Tongue (tissue), 3 donors: ENCODE results near the gene PTCH2. TPM values are rescaled to one million over a fixed set of nuclear protein-coding genes. Genes with fewer than 3 reads are reported as not detected.

ENCODE experiments used
- DNase-seq: peaks from one replicate; pipeline ENCODE4 v3.0.0-alpha.2; 2015
- small RNA-seq: library from RNA; depleted of rRNA; stranded (forward); fragments of <200 nt; gene quantifications from one replicate; pipeline ENCODE3, GENCODE V24; 2014; ENCODE audit warnings: low replicate concordance
- total RNA-seq: library from RNA; depleted of rRNA; stranded (reverse); fragments of >200 nt; gene quantifications from one replicate; pipeline ENCODE4 v1.2.3, GENCODE V29; 2014

The PTCH2 gene
- total RNA-seq, 1 donor from 2014 or later, result 4.9 TPM

DNA sequence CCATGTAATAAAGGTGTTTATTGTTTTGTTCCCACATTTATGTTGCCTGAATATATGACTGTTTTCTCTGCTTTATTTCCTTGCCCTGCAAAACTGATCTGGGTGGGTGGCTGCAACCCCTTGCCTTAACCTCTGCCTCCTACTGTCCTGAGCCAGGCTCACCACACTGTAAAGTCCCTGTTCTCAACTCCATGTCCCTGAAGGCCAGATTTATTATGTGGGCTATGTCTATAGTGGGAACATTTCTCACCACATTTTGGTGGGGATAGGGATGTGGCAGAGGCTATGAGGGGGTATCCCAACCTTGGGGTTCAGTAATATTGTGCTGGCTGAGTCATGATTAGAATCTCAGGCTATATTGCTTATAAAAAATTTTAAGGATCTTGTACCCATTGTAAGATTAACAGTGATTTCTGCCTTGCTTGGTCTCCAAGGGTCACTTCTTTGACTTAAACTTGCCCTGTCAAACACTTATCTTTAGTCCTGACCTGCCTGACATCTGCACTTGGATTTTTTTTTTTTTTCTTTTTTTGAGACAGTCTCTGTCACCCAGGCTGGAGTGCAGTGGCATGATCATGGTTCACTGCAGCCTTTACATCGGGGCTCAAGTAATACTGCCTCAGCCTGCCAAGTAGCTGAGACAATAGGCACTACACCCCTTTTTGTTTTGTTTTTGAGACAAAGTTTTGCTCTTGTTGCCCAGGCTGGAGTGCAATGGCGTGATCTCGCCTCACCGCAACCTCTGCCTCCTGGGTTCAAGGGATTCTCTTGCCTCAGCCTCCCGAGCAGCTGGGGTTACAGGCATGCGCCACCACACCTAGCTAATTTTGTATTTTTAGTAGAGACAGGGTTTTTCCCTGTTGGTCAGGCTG, 64.1 kb downstream of the PTCH2 start:
- no peak for DNase-seq

DNA sequence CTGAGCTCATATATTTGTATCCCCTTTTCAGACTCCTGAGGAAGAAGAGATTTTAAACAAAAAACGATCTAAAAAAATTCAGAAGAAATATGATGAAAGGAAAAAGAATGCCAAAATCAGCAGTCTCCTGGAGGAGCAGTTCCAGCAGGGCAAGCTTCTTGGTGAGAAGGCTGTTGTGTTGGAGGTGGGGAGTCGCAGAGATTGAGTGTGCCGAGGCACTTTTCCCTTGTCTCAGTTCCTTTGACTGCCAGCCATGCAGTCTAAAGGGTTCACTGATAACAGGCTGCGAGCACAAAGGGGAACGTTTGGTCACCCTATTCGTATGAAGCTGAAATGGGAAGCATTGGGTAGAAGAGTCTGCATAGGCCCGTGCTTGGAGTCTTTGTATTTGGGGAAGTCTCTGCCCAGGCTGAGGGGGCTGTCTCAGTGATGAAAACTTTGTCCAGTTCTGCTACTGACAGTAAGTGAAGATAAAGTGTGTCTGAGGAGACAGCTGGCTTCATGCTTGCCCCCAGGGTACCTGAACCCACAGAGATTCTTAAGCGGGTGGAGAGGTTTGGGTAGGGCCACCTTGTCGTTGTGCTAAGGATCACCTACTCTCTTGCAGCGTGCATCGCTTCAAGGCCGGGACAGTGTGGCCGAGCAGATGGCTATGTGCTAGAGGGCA, 65.0 kb downstream of the PTCH2 start:
- no peak for DNase-seq

DNA sequence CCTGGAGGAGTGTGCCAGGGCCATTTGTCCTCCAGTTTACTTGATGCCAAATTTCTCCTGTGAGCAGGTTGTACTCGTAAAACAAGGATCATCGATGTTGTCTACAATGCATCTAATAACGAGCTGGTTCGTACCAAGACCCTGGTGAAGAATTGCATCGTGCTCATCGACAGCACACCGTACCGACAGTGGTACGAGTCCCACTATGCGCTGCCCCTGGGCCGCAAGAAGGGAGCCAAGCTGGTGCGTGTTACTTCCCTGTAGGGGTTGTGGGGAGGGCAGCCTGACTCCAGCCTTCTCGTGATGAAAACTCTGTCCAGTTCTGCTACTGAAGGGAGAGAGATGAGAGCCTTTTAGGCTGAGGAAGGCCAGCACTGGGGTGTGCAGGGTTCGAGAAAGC, 65.5 kb downstream of the PTCH2 start:
- no peak for DNase-seq

DNA sequence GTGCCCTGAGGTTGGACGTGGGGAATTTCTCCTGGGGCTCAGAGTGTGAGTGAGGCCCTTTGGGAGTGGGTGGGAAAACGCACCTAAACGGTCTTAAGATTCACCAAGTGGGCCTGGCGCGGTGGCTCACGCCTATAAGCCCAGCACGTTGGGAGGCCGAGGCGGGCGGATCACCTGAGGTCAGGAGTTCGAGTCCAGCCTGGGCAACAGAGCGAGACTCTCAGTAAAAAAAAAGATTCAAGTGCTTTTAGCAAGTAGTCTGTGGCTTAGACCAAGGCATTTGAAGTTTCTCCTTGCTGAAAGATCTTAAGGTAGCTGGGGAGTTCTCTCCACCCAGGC, 66.4 kb downstream of the PTCH2 start:
- DNase-seq, result no peak

DNA sequence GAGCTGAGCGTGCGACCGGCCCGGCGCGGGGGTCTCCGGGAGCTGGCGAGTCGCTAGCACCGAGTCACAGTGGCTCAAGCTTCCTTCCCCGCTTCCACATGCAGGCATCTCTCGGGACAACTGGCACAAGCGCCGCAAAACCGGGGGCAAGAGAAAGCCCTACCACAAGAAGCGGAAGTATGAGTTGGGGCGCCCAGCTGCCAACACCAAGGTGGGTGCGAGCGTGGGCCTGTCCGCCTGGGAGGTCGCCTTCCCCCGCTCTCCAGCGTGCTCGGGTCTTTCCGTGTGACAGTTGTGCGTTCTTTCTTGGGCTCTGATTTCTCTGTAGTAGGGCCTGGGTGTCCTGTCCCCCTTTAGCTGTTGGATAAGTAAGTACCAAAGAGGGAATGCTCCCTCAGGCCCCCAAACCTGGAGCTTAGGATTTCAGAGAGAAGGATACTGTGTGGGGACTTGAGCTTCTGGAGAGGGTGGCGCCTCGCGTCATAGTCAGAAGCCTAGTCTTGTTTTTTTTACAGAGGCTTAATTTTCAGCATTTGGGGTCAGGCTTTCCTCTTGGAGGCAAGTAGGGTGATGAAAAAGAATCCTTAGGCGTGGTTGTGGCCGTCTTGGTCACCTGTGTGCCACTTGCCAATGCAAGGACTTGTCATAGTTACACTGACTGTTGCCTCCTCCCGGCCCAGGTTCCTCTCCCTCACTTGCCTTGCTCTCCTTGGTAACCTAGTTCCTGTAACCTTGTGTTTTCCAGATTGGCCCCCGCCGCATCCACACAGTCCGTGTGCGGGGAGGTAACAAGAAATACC, 66.9 kb downstream of the PTCH2 start:
- DNase-seq, result peak; percentile 34

DNA sequence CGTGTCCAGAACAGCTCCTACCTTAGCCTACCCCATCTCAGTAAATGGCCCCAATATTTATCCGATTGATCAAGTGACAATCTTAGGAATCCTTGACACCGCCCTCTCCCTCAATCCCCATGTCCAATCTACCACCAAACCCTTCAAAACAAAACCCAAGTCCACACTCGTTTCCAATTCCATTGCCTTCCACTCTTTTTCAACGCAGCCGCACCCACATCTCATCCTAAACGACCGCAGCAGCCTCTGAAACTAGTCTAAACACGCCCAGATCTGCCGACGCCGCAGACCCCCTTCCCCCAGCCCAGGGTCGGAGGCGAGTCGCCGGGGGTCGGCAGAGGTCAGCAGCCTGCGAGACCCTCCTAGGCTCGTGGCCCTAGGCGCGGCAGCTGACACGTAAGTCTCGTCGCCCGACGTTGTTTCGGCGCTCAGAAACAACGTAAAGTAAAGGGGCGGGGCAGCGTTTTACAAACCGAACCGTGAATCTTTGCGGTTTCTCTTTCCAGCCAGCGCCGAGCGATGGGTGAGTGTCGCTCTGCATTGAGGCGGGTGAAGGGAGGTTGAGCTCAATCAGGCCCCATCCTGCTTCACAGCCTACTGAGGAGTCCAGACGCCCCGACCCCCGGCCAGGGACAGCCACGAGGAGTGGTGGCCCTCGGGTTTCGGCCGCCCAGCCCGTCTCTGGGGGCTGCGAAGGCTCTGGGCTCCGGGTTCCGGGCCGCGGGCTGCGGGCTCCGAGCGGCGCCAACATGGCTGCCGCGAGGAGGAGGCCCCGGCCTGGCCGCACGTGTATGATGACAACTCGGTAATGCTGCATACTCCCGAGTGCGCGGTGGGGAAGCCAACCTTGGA, 67.7 kb downstream of the PTCH2 start, which contains the start of gene RPS8:
Gene RPS8 (plus strand): TSS at position 463 of the 852 bp plus-strand sequence. CDS start 57 bp downstream, at position 520.
- peak; percentile 98 for DNase-seq

Small RNAs within 50 kb of the gene (small RNA-seq; reads per million reads assigned to genes)
- gene AL136380.1 (not detected), gene SNORD38A (47.7 reads per million, percentile 96 among the genes with 10 or more reads in this experiment), gene SNORD38B (not detected), gene SNORD46 (1,686 reads per million, percentile 99 among the genes with 10 or more reads in this experiment), gene SNORD55 (not detected)

Other genes with a start within 250 kb of the PTCH2 start
- 2.6 TPM for gene TMEM53, start 168.8 kb downstream of the PTCH2 start, total RNA-seq
- gene ARMH1, start 168.5 kb downstream of the PTCH2 start, total RNA-seq, result 1.6 TPM
- not detected for gene RNU5D-1, start 112.1 kb downstream of the PTCH2 start, total RNA-seq
- 12.5 TPM for gene KIF2C, start 103.4 kb downstream of the PTCH2 start, total RNA-seq
- gene RPS8, start 67.7 kb downstream of the PTCH2 start, total RNA-seq, result 2,206 TPM
- gene BEST4, start 55.1 kb downstream of the PTCH2 start, total RNA-seq, result 0.21 TPM
- 10.8 TPM for gene PLK3, start 42.9 kb downstream of the PTCH2 start, total RNA-seq
- gene DYNLT4, start 35.9 kb downstream of the PTCH2 start, total RNA-seq, result not detected
- gene BTBD19, start 34.7 kb downstream of the PTCH2 start, total RNA-seq, result 5.0 TPM
- gene EIF2B3, start 143.3 kb upstream of the PTCH2 start, total RNA-seq, result 31.5 TPM
- 19.6 TPM for gene HECTD3, start 168.1 kb upstream of the PTCH2 start, total RNA-seq
- gene UROD, start 169.0 kb upstream of the PTCH2 start, total RNA-seq, result 62.3 TPM